Spleen (tissue), 7 donors: Measurements from ENCODE around the gene EDEM3.

Experiments
- CTCF ChIP-seq, 11 experiments: fragments of 200-600 bp in 7 of 11; fragments of 450-650 bp in 4 of 11; sonication (generic) in 4 of 11; IDR thresholded peaks in 8 of 11; conservative IDR thresholded peaks in 3 of 11; 1 replicate in 7 of 11; 2 replicates in 4 of 11; pipeline versions ENCODE4 v1.4.0 to v1.8.0; 2016 to 2021; ENCODE audit warnings: antibody characterized with exemption in 11 of 11, inconsistent platforms in 4 of 11, mild to moderate bottlenecking in 1 of 11
- POLR2A ChIP-seq, 3 donors: fragments of 450-650 bp; IDR thresholded peaks; one replicate each; pipeline ENCODE4 v1.5.1; 2017; ENCODE audit warnings: antibody characterized with exemption in 3 of 3, mild to moderate bottlenecking in 1 of 3
- POLR2AphosphoS5 ChIP-seq, 3 donors: sonication (generic); formaldehyde crosslinking; IDR thresholded peaks; one replicate each; pipeline ENCODE4 v1.5.1; 2017; ENCODE audit warnings: antibody characterized with exemption in 3 of 3
- donor health status: DM: no; HTN: no; CAD: no; lungs with moderate emphysema.
- donor health status: DM: no; HTN: no; CAD: no.
- donor health status: DM: no; HTN: no; CAD: no.

GRCh38 chr1:184745929-184746638 lies 8.6 kb downstream of the EDEM3 start:
- TF ChIP-seq CTCF (IDR thresholded peaks at IDR 0.05 in 8 of 11, conservative IDR thresholded peaks at IDR 0.05 in 3 of 11): no peak
- TF ChIP-seq POLR2A (IDR thresholded peaks at IDR 0.05): no peak
- TF ChIP-seq POLR2AphosphoS5 (IDR thresholded peaks at IDR 0.05): no peak
